CD4-positive, CD25-positive, alpha-beta regulatory T cell (primary cell): ENCODE results near the gene LRP1. TPM values are rescaled to one million over a fixed set of nuclear protein-coding genes. Genes with fewer than 3 reads are reported as not detected.
A peak's percentile ranks its signal among the peaks of the same experiment; 100 is the strongest.

ENCODE experiments used
- ATAC-seq, 2 donors: fragments of 150-1000 bp; cut with Tn5 transposase; one replicate each; pipeline ENCODE4 v1.10.0; 2021; ENCODE audit warnings: low read depth in 2 of 2, moderate number of reproducible peaks in 2 of 2, moderate library complexity in 1 of 2
- DNase-seq, 3 donors: peaks; one replicate each; pipeline versions ENCODE4 v3.0.0 to v3.0.0-alpha.2; 2012 to 2022; ENCODE audit warnings: mixed read lengths in 1 of 3
- H3K27ac ChIP-seq: one replicate; pipeline ENCODE4 v1.7.0; 2013; ENCODE audit warnings: mild to moderate bottlenecking, low read length; ENCODE audit not compliant: insufficient read depth, poor library complexity, severe bottlenecking
- H3K27me3 ChIP-seq: one replicate; pipeline ENCODE4 v1.7.0; 2013; ENCODE audit warnings: low read length; ENCODE audit not compliant: control insufficient read depth, insufficient read depth
- H3K36me3 ChIP-seq: one replicate; pipeline ENCODE4 v1.7.0; 2013; ENCODE audit warnings: mild to moderate bottlenecking, low read length, moderate library complexity; ENCODE audit not compliant: control insufficient read depth, insufficient read depth
- H3K4me1 ChIP-seq: 2 replicates; pipeline ENCODE4 v1.7.0; 2013; ENCODE audit warnings: mild to moderate bottlenecking, low read length; ENCODE audit not compliant: insufficient read depth, control insufficient read depth, poor library complexity, severe bottlenecking
- H3K4me3 ChIP-seq: one replicate; pipeline ENCODE4 v1.7.0; 2013; ENCODE audit warnings: low read depth, mild to moderate bottlenecking, low read length, moderate library complexity
- H3K9me3 ChIP-seq, 2 experiments: 1 replicate in 1 of 2; 2 replicates in 1 of 2; pipeline ENCODE4 v1.7.0; 2013; ENCODE audit warnings: low read length in 2 of 2, mild to moderate bottlenecking in 1 of 2, moderate library complexity in 1 of 2; ENCODE audit not compliant: control insufficient read depth in 2 of 2
- H3K27ac Mint-ChIP-seq, 3 donors: one replicate each; pipeline ENCODE4 v1.8.0; 2020 to 2022; ENCODE audit warnings: mild to moderate bottlenecking in 3 of 3, mixed read lengths in 3 of 3, moderate library complexity in 2 of 3
- H3K27me3 Mint-ChIP-seq: one replicate; pipeline ENCODE4 v1.8.0; 2022; ENCODE audit warnings: mild to moderate bottlenecking, mixed read lengths
- H3K36me3 Mint-ChIP-seq: one replicate; pipeline ENCODE4 v1.8.0; 2020; ENCODE audit warnings: mixed read lengths
- H3K4me1 Mint-ChIP-seq, 4 donors: one replicate each; pipeline ENCODE4 v1.8.0; 2020 to 2022; ENCODE audit warnings: mixed read lengths in 4 of 4, mild to moderate bottlenecking in 1 of 4
- H3K4me3 Mint-ChIP-seq, 4 donors: one replicate each; pipeline ENCODE4 v1.8.0; 2020 to 2022; ENCODE audit warnings: mild to moderate bottlenecking in 4 of 4, mixed read lengths in 4 of 4, moderate library complexity in 3 of 4
- H3K9me3 Mint-ChIP-seq, 7 donors: one replicate each; pipeline ENCODE4 v1.8.0; 2020 to 2022; ENCODE audit warnings: mixed read lengths in 7 of 7, mild to moderate bottlenecking in 3 of 7, moderate library complexity in 2 of 7
- polyA plus RNA-seq, 4 donors: library from polyadenylated mRNA; unstranded; fragments of 300-500 nt; fragmentation: Illumina TruSeq; gene quantifications; one replicate each; pipeline ENCODE4 v1.2.3, GENCODE V29; 2021
- total RNA-seq: library from RNA; stranded (reverse); gene quantifications from one replicate; pipeline ENCODE4 v1.2.3, GENCODE V29; 2022

LRP1 gene
- total and polyA plus RNA-seq, 5 donors from 2014 or later = 0.13 to 3.9 (median 0.21) TPM; not detected in 1

- no peak overlapping the region for H3K27ac ChIP-seq
- peaks cover 7% of the 10 kb centered on the region for H3K27me3 ChIP-seq
- Mint-ChIP-seq H3K4me3 (peak overlapping the region; percentile 74 to 93 (median 82)), H3K4me1 (peaks cover 0 to 26% (median 11%) of the 10 kb centered on the region in 4 donors), H3K9me3 (no peaks in the 10 kb centered on the region), H3K27me3 (peaks cover 49% of the 10 kb centered on the region), H3K36me3 (no peaks in the 10 kb centered on the region), H3K27ac (no peak overlapping the region)
- no peak overlapping the region for H3K4me3 ChIP-seq
- H3K36me3 ChIP-seq = no peaks in the 10 kb centered on the region
- H3K9me3 ChIP-seq = no peaks in the 10 kb centered on the region
- peaks cover 22% of the 10 kb centered on the region for H3K4me1 ChIP-seq
- ATAC-seq (no peak), DNase-seq (no peak)
These were observed 1.1 kb downstream of the LRP1 start for GRCh38 chr12:57129321-57129842.

- no peak for DNase-seq
- peak overlapping the region in 1 of 3 donors; percentile 83 for H3K27ac Mint-ChIP-seq
These were observed 1.6 kb downstream of the LRP1 start for GRCh38 chr12:57129889-57130288.

GRCh38 chr12:57130941-57131340 lies 2.7 kb downstream of the LRP1 start:
- peaks cover 0 to 25% (median 8%) of the 10 kb centered on the region in 4 donors for H3K4me1 Mint-ChIP-seq
- H3K36me3 Mint-ChIP-seq = no peaks in the 10 kb centered on the region
- H3K27ac Mint-ChIP-seq = peak overlapping the region in 1 of 3 donors; percentile 73
- Histone ChIP-seq H3K9me3 (no peaks in the 10 kb centered on the region), H3K27ac (no peak overlapping the region), H3K4me3 (no peak overlapping the region), H3K4me1 (peaks cover 22% of the 10 kb centered on the region), H3K36me3 (no peaks in the 10 kb centered on the region), H3K27me3 (peaks cover 3% of the 10 kb centered on the region)
- H3K27me3 Mint-ChIP-seq = peaks cover 37% of the 10 kb centered on the region
- H3K4me3 Mint-ChIP-seq = peak overlapping the region in 2 of 4 donors; percentile 6 to 33
- H3K9me3 Mint-ChIP-seq = no peaks in the 10 kb centered on the region
- ATAC-seq (no peak), DNase-seq (no peak)

More at GRCh38 chr12:57129889-57130288, 1.6 kb downstream of the LRP1 start:
- ATAC-seq = no peak
- H3K9me3 Mint-ChIP-seq = no peaks in the 10 kb centered on the region
- peaks cover 0 to 25% (median 9%) of the 10 kb centered on the region in 4 donors for H3K4me1 Mint-ChIP-seq
- no peaks in the 10 kb centered on the region for H3K36me3 ChIP-seq
- no peak overlapping the region for H3K27ac ChIP-seq
- H3K9me3 ChIP-seq = no peaks in the 10 kb centered on the region
- H3K27me3 ChIP-seq = peaks cover 3% of the 10 kb centered on the region
- no peak overlapping the region for H3K4me3 ChIP-seq
- peak overlapping the region; percentile 74 to 93 (median 82) for H3K4me3 Mint-ChIP-seq
- peaks cover 22% of the 10 kb centered on the region for H3K4me1 ChIP-seq
- no peaks in the 10 kb centered on the region for H3K36me3 Mint-ChIP-seq
- peaks cover 44% of the 10 kb centered on the region for H3K27me3 Mint-ChIP-seq

- Histone ChIP-seq H3K9me3 (no peaks in the 10 kb centered on the region), H3K4me1 (peaks cover 19% of the 10 kb centered on the region), H3K27me3 (peaks cover under 1% of the 10 kb centered on the region), H3K4me3 (no peak overlapping the region), H3K36me3 (no peaks in the 10 kb centered on the region), H3K27ac (no peak overlapping the region)
- Mint-ChIP-seq H3K27ac (peak overlapping the region in 2 of 3 donors; percentile 4 to 23), H3K4me1 (peaks cover 0 to 20% (median 4%) of the 10 kb centered on the region in 4 donors), H3K4me3 (peak overlapping the region in 1 of 4 donors; percentile 45), H3K36me3 (no peaks in the 10 kb centered on the region), H3K27me3 (peaks cover 29% of the 10 kb centered on the region), H3K9me3 (no peaks in the 10 kb centered on the region)
- ATAC-seq (no peak), DNase-seq (no peak)
These were observed 3.8 kb downstream of the LRP1 start for GRCh38 chr12:57131896-57132744.

GRCh38 chr12:57133013-57133569 lies 4.8 kb downstream of the LRP1 start:
- Mint-ChIP-seq H3K27me3 (peaks cover 26% of the 10 kb centered on the region), H3K4me1 (peaks cover 0 to 15% (median 3%) of the 10 kb centered on the region in 4 donors), H3K36me3 (no peaks in the 10 kb centered on the region), H3K9me3 (no peaks in the 10 kb centered on the region), H3K27ac (no peak overlapping the region), H3K4me3 (no peak overlapping the region)
- H3K27me3 ChIP-seq = no peaks in the 10 kb centered on the region
- no peaks in the 10 kb centered on the region for H3K36me3 ChIP-seq
- no peaks in the 10 kb centered on the region for H3K9me3 ChIP-seq
- no peak for DNase-seq
- H3K27ac ChIP-seq = no peak overlapping the region
- no peak for ATAC-seq
- H3K4me1 ChIP-seq = peaks cover 9% of the 10 kb centered on the region
- H3K4me3 ChIP-seq = no peak overlapping the region

GRCh38 chr12:57133916-57134315 lies 5.6 kb downstream of the LRP1 start:
- Histone ChIP-seq H3K27me3 (no peaks in the 10 kb centered on the region), H3K27ac (no peak overlapping the region), H3K36me3 (no peaks in the 10 kb centered on the region), H3K4me1 (peaks cover 3% of the 10 kb centered on the region), H3K9me3 (no peaks in the 10 kb centered on the region), H3K4me3 (no peak overlapping the region)
- Mint-ChIP-seq H3K9me3 (no peaks in the 10 kb centered on the region), H3K4me1 (peaks cover 0 to 12% (median 3%) of the 10 kb centered on the region in 4 donors), H3K27ac (no peak overlapping the region), H3K4me3 (no peak overlapping the region), H3K36me3 (no peaks in the 10 kb centered on the region), H3K27me3 (peaks cover 26% of the 10 kb centered on the region)
- DNase-seq = no peak
- ATAC-seq = no peak

GRCh38 chr12:57134949-57135348 lies 6.7 kb downstream of the LRP1 start:
- Histone ChIP-seq H3K9me3 (no peaks in the 10 kb centered on the region), H3K27ac (no peak overlapping the region), H3K4me3 (no peak overlapping the region), H3K27me3 (no peaks in the 10 kb centered on the region), H3K36me3 (no peaks in the 10 kb centered on the region), H3K4me1 (no peaks in the 10 kb centered on the region)
- Mint-ChIP-seq H3K36me3 (peaks cover 4% of the 10 kb centered on the region), H3K9me3 (no peaks in the 10 kb centered on the region), H3K4me3 (no peak overlapping the region), H3K27ac (no peak overlapping the region), H3K27me3 (peaks cover 21% of the 10 kb centered on the region), H3K4me1 (peaks cover 0 to 7% (median under 1%) of the 10 kb centered on the region in 4 donors)
- DNase-seq (no peak), ATAC-seq (no peak)
